BE2C (cell line): ENCODE data around the gene CTTNBP2NL.
"Not testable (repeated sequence)": the region's sequence is repeated elsewhere in the genome, so short reads cannot be mapped to it uniquely, and the experiment has no call there.

Source experiments
- DNase-seq: peaks from one replicate; pipeline ENCODE4 v3.0.0-alpha.2; 2020
- H3K27me3 ChIP-seq: fragments of 250-450 bp; sonication (Bioruptor Pico); 2 replicates; pipeline ENCODE4 v1.5.1; 2020; ENCODE audit warnings: mild to moderate bottlenecking
- H3K36me3 ChIP-seq: fragments of 250-450 bp; sonication (Bioruptor Pico); 2 replicates; pipeline ENCODE4 v1.5.1; 2020; ENCODE audit warnings: mild to moderate bottlenecking
- H3K4me1 ChIP-seq: fragments of 250-450 bp; sonication (Bioruptor Pico); 2 replicates; pipeline ENCODE4 v1.5.1; 2020
- H3K4me3 ChIP-seq: 2 replicates; pipeline ENCODE4 v1.5.1; 2011; ENCODE audit warnings: low read depth, low read length
- H3K9me3 ChIP-seq: fragments of 250-450 bp; sonication (Bioruptor Pico); 2 replicates; pipeline ENCODE4 v1.5.1; 2020
- CTCF ChIP-seq: IDR thresholded peaks from 2 replicates; pipeline ENCODE4 v1.5.1; 2012; ENCODE audit warnings: mild to moderate bottlenecking, low read depth, low read length

CTTNBP2NL gene

DNA sequence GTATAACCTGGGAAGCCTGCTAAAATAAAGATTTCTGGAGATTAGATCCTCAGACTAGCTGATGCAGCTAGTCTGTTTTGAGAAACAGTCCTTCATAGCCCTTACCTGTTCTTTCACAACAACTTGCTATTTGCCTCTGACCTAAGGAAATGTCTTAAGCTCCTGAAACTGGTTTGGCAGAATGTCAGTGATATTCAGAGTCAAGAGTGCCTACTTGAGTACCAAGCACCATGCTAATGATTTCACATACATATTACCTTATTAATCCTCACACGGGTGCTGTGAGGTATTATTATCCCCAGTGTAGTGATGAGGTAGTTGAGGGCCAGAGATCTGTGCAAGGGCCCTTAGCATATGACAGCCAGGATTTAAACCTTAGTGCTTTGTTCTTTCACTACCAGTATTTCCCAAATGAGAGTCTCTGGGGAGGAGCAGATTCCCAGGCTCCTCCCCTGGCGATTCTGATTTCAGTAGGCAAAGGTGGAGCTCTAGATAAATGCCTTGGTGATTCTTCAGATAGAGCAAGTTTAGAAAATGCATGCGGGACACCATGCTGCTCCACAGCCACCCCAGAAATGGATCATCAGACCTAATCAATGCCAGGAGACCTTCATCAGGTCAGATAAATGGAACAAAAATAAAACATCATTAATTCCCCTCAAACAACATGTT is 65.3 kb downstream of the CTTNBP2NL start:
- no peak for DNase-seq
- no peaks in the 10 kb centered on the region for H3K27me3 ChIP-seq
- H3K4me1 ChIP-seq = no peaks in the 10 kb centered on the region; the same call in 1 of the 2 replicates
- no peak for TF ChIP-seq CTCF
- 0 out of 2 replicates have a peak overlapping the region, but pooled peaks have one; percentile 22 for H3K4me3 ChIP-seq
- H3K9me3 ChIP-seq = no peaks in the 10 kb centered on the region
- H3K36me3 ChIP-seq = no peaks in the 10 kb centered on the region; the same call in none of the 2 replicates

- no peaks in the 10 kb centered on the region for H3K36me3 ChIP-seq
- DNase-seq = no peak
- H3K4me1 ChIP-seq = no peaks in the 10 kb centered on the region; the same call in 1 of the 2 replicates
- H3K4me3 ChIP-seq = no peak overlapping the region
- TF ChIP-seq CTCF = no peak
- H3K27me3 ChIP-seq = no peaks in the 10 kb centered on the region
- H3K9me3 ChIP-seq = no peaks in the 10 kb centered on the region
These were observed 66.9 kb downstream of the CTTNBP2NL start for GRCh38 chr1:112462953-112463279.

GRCh38 chr1:112464501-112464900 is 68.5 kb downstream of the CTTNBP2NL start:
- no peaks in the 10 kb centered on the region; the same call in 1 of the 2 replicates for H3K4me1 ChIP-seq
- TF ChIP-seq CTCF = no peak
- H3K36me3 ChIP-seq = no peaks in the 10 kb centered on the region
- H3K27me3 ChIP-seq = no peaks in the 10 kb centered on the region
- DNase-seq = no peak
- H3K9me3 ChIP-seq = no peaks in the 10 kb centered on the region
- no peak overlapping the region for H3K4me3 ChIP-seq

DNA sequence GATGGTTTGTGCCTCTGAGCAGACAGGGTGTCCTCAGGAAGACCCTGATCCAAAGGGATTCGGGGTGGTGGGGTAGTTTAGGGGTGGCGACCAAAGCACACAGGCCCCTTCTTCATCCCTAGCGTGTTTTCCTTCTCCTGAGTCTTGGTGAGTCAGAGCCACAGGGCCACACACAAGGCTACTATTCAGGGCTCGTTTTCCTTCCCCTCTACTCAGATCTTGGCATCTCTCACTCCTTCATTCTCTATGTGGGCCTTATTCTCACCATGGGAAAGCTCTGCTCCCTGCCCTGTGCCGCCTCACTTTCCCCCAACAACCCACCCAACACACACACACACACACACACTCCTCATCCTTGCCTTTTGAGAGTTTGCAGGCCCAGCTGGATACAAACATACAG is 69.1 kb downstream of the CTTNBP2NL start:
- Histone ChIP-seq H3K4me3 (no peak overlapping the region), H3K4me1 (no peaks in the 10 kb centered on the region; the same call in 1 of the 2 replicates), H3K27me3 (no peaks in the 10 kb centered on the region), H3K36me3 (no peaks in the 10 kb centered on the region), H3K9me3 (no peaks in the 10 kb centered on the region)
- no peak for DNase-seq
- TF ChIP-seq CTCF = no peak

- Histone ChIP-seq H3K4me1 (no peaks in the 10 kb centered on the region; the same call in 1 of the 2 replicates), H3K36me3 (no peaks in the 10 kb centered on the region), H3K4me3 (peak overlapping the region; percentile 40), H3K27me3 (no peaks in the 10 kb centered on the region), H3K9me3 (no peaks in the 10 kb centered on the region)
- DNase-seq = peak; percentile 95
- TF ChIP-seq CTCF = peak; percentile 86
These were observed 70.2 kb downstream of the CTTNBP2NL start for GRCh38 chr1:112466078-112466660.

DNA sequence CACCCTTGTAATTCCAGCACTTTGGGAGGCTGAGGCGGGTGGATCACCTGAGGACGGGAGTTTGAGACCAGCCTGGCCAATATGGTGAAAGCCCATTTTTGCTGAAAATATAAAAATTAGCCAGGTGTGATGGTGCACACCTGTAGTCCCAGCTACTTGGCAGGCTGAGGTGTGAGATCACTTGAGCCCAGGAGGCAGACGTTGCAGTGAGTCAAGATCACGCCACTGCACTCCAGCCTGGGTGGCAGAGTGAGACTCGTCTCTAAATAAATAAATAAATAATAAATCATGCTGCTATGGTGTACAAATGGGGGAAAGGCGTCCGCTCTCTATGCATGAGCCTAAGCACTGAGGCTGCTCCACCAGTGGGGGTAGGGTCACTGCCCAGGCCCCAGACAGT is 74.3 kb downstream of the CTTNBP2NL start:
- not testable (repeated sequence) for H3K4me3 ChIP-seq, DNase-seq, H3K4me1 ChIP-seq

More for the DNA sequence above, 74.3 kb downstream of the CTTNBP2NL start:
- H3K9me3 ChIP-seq, H3K36me3 ChIP-seq, H3K27me3 ChIP-seq: not testable (repeated sequence)
